ENCODE data around the gene ELP4.

- TF ChIP-seq CTCF (IDR thresholded peaks at IDR 0.05; ENCODE audit: insufficient read depth, low read length, poor library complexity, severe bottlenecking) (no peak), EZH2phosphoT487 (conservative IDR thresholded peaks at IDR 0.05; ENCODE audit: low read length) (no peak)
These were observed 180.9 kb downstream of the ELP4 start for GRCh38 chr11:31690516-31690915.

Measured in SU-DHL-6 (cell line).